Esophagus squamous epithelium (tissue), 5 donors: ENCODE measurements around the gene CNOT6L. TPM values are rescaled to one million over a fixed set of nuclear protein-coding genes. Genes with fewer than 3 reads are reported as not detected.
"Not testable (repeated sequence)": the region's sequence is repeated elsewhere in the genome, so short reads cannot be mapped to it uniquely, and the experiment has no call there.

ENCODE experiments used
- DNase-seq: peaks from one replicate; lab custom pipeline; 2025; lab: John Stamatoyannopoulos, UW
- H3K27ac ChIP-seq, 4 donors: fragments of 200-600 bp; sonication (generic); one replicate each; pipeline ENCODE4 v1.5.1; 2016 to 2019; ENCODE audit warnings: mild to moderate bottlenecking in 1 of 4
- H3K27me3 ChIP-seq, 4 donors: fragments of 200-600 bp; sonication (generic); 1 replicate in 3 of 4; 2 replicates in 1 of 4; pipeline versions ENCODE4 v1.5.1 to v1.6.0; 2017 to 2021; ENCODE audit warnings: antibody characterized with exemption in 1 of 4
- H3K36me3 ChIP-seq, 3 donors: fragments of 200-600 bp; sonication (generic); one replicate each; pipeline ENCODE4 v1.5.1; 2016 to 2019
- H3K4me1 ChIP-seq, 3 donors: fragments of 200-600 bp; sonication (generic); one replicate each; pipeline ENCODE4 v1.5.1; 2017 to 2019
- H3K4me3 ChIP-seq, 4 donors: fragments of 200-600 bp; sonication (generic); 1 replicate in 3 of 4; 2 replicates in 1 of 4; pipeline ENCODE4 v1.5.1; 2016 to 2019; ENCODE audit warnings: mild to moderate bottlenecking in 2 of 4, moderate library complexity in 1 of 4
- H3K9me3 ChIP-seq, 3 donors: fragments of 200-600 bp; sonication (generic); one replicate each; pipeline ENCODE4 v1.5.1; 2016 to 2019
- POLR2A ChIP-seq, 4 donors: fragments of 450-650 bp; IDR thresholded peaks; one replicate each; pipeline ENCODE4 v1.6.1; 2017; ENCODE audit warnings: antibody characterized with exemption in 4 of 4, mild to moderate bottlenecking in 4 of 4, moderate library complexity in 3 of 4
- WGBS, 2 donors: methylation state at CpG; one replicate each; pipeline ENCODE4 v1.1.5; 2018; 5-methylcytosine and 5-hydroxymethylcytosine counted together
- intact Hi-C: fragments of 100-400 bp; cut with DNase I; formaldehyde crosslinking; loops from one replicate; pipeline ENCODE4 v1.15.0; 2022
- total RNA-seq, 4 donors: library from RNA; depleted of rRNA; stranded (reverse); fragments of >200 nt; gene quantifications; one replicate each; pipeline ENCODE4 v1.1.0, GENCODE V29; 2016
- TF ChIP-seq, protein P1 (sequence below), 6 experiments: fragments of 450-650 bp in 4 of 6; fragments of 200-600 bp in 2 of 6; sonication (generic) in 2 of 6; IDR thresholded peaks; one replicate each; pipeline ENCODE4 v1.5.1; 2016 to 2019; ENCODE audit warnings: antibody characterized with exemption in 6 of 6, mild to moderate bottlenecking in 4 of 6, moderate library complexity in 4 of 6
- donor health status: DM: yes; HTN: yes; CAD: no.

CNOT6L gene
- 10 to 100 TPM in 3 of 4 donors, 1 to 10 TPM in 1; 8.5 to 33.6 (median 15.7) TPM for total RNA-seq

DNA sequence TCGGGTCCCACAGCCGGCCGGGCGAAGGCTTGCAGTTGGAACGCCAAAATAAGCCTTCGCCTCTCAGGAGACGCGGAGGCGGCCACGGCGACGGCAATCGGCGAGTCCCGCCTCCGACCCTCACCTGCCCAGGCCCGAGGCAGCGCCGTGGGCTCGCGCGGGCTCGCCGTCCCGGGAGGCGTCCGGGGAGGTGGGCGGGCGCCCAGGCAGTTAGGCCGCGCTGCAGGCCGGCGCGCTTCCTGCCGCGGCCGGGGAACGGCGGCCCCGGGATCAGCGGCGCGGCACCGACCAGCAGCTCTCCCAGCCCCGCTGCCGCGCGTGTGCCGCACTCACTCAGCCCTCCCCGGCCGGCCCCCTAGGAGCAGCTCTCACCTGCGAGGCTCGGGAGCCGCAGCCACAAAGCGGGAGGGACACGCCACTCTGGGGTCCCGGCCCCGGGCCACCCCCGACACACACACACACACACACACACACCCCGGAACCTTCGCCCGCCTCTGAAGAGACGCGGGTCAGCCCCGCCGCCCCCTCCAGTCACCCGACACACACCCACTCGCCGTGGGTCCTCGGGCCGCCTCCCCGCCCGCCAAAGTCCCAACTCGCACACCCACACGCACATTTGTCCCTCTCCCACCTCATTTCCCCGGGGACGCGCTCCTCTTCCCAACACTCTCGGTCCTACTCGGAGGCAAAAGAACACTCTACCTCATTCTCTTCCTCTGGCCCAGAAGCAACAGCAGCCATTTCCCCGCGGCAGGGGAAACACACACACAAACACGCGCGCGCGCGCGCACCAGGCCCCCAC lies at the start of gene CNOT6L:
Gene CNOT6L (minus strand): TSS at position 767 of the 802 bp plus-strand sequence. CDS start 60 bp downstream, at position 707.
- DNase-seq, result peak; percentile 67
- Histone ChIP-seq H3K9me3 (no peaks in the 10 kb centered on the region), H3K36me3 (no peaks in the 10 kb centered on the region), H3K4me1 (peaks cover 0 to 65% (median 26%) of the 10 kb centered on the region in 3 donors), H3K27me3 (no peaks in the 10 kb centered on the region), H3K27ac (peak within 1 kb of the TSS; percentile 96 to 100 (median 98)), H3K4me3 (peak within 1 kb of the TSS; percentile 74 to 96 (median 91))
- WGBS, 2 donors, result 0% methylated on average over 7 to 19 of the region's 89 CpGs
- intact Hi-C loops, result loop anchor here (5.0 kb wide), 1 partner anchor 48 kb away; no protein-coding TSS in a partner anchor
- TF ChIP-seq, protein P1, sequence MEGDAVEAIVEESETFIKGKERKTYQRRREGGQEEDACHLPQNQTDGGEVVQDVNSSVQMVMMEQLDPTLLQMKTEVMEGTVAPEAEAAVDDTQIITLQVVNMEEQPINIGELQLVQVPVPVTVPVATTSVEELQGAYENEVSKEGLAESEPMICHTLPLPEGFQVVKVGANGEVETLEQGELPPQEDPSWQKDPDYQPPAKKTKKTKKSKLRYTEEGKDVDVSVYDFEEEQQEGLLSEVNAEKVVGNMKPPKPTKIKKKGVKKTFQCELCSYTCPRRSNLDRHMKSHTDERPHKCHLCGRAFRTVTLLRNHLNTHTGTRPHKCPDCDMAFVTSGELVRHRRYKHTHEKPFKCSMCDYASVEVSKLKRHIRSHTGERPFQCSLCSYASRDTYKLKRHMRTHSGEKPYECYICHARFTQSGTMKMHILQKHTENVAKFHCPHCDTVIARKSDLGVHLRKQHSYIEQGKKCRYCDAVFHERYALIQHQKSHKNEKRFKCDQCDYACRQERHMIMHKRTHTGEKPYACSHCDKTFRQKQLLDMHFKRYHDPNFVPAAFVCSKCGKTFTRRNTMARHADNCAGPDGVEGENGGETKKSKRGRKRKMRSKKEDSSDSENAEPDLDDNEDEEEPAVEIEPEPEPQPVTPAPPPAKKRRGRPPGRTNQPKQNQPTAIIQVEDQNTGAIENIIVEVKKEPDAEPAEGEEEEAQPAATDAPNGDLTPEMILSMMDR (IDR thresholded peaks at IDR 0.05), result no peak
- TF ChIP-seq POLR2A (IDR thresholded peaks at IDR 0.05), result peak in 2 of 4 donors; percentile 57 to 58

DNA sequence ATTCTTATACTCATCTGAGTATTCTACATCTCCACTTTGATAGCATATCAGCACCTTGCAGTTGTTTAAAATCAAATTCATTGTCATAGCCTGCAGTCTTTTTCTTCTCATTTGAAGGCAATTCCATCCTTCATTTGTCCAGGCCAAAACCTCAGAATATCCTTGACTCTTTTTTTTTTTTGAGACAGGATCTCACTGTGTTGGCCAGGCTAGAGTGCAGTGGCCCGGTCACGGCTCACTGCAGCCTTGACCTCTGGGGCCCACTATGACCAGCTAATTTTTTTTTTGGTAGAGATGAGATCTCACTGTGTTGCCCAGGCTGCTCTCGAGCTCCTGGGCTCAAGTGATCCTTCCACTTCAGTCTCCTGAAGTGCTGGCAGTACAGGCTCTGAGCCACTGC lies 46.1 kb upstream of the CNOT6L start:
- no peak overlapping the region for H3K27ac ChIP-seq
- TF ChIP-seq, protein P1 (IDR thresholded peaks at IDR 0.05), result no peak
- no peak for TF ChIP-seq POLR2A (IDR thresholded peaks at IDR 0.05)
- peaks cover 0 to 28% (median 0%) of the 10 kb centered on the region in 3 donors for H3K36me3 ChIP-seq
- H3K27me3 ChIP-seq, result no peaks in the 10 kb centered on the region
- no peak overlapping the region for H3K4me3 ChIP-seq
- no peaks in the 10 kb centered on the region for H3K9me3 ChIP-seq
- 93 to 96% methylated on average over 3 of the region's 3 CpGs for WGBS, 2 donors
- no peak for DNase-seq
- intact Hi-C loops, result loop anchor here (5.0 kb wide), 1 partner anchor 48 kb away; the partner anchor contains the start of gene CNOT6L
- peaks cover 4 to 31% (median 16%) of the 10 kb centered on the region in 3 donors for H3K4me1 ChIP-seq

DNA sequence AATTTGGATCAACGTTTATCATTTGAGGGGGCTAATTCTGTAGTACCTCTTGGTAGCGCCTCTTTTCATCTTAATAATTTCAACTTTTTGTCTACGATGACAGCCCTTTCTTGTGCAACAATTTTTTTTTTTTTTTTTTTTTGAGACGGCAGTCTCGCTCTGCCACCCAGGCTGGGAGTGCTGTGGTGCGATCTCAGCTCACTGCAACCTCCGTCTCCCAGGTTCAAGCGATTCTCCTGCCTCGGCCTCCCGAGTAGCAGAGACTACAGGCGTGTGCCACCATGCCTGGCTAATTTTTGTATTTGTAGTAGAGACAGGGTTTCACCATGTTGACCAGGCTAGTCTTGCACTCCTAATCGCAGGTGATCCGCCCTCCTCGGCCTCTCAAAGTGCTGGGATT lies 44.2 kb upstream of the CNOT6L start:
- H3K27me3 ChIP-seq, H3K9me3 ChIP-seq, intact Hi-C loops, DNase-seq: not testable (repeated sequence)
- peak overlapping the region; percentile 67 to 89 (median 75) for H3K4me3 ChIP-seq
- peaks cover 4 to 31% (median 16%) of the 10 kb centered on the region in 3 donors for H3K4me1 ChIP-seq
- peaks cover 0 to 18% (median 0%) of the 10 kb centered on the region in 3 donors for H3K36me3 ChIP-seq
- WGBS, 2 donors, result 17 to 20% methylated on average over 12 to 14 of the region's 14 CpGs
- peak overlapping the region; percentile 86 to 97 (median 92) for H3K27ac ChIP-seq

DNA sequence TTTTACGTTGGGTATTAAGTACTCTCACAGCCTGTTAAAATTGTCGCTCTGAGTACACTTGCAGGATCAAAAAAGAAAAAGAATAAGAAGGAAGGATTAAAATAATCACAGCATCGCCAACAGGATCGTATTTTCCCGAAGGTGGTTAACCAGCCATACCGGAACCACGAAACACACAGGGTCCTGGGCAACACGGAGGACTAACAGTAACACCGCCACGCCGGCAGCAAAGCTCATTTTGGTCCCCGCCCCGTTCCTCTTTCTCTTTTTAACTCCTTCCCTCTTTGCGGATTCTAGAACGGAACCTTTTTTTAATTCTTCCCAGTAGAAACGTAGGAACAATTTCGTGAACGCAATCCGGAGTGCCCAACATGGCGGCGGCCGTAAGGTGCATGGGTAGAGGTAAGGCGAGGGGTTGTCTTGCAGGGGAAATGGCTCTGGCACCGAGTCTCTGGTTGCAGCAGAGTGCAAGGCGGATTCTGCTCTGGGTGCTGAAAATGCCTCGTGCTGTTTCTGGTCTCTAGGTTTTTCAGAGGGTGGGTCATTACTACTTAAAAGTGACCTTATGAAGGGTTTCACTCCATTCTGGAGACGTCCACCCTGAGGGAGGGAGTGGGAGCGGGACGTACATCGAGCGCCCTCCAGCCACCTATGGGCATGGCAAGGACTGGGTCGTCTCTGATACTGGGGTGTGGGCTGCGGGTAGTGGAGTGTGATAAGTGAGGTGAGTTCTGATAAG lies 43.5 kb upstream of the CNOT6L start, which contains the start of gene MRPL1:
Gene MRPL1 (plus strand): TSS at position 353 of the 739 bp plus-strand sequence. CDS start 19 bp downstream, at position 372.
- peak; percentile 63 for DNase-seq
- Histone ChIP-seq H3K27me3 (no peaks in the 10 kb centered on the region), H3K9me3 (no peaks in the 10 kb centered on the region), H3K27ac (peak within 1 kb of the TSS; percentile 86 to 97 (median 92)), H3K36me3 (peaks cover 0 to 13% (median 0%) of the 10 kb centered on the region in 3 donors), H3K4me3 (peak within 1 kb of the TSS; percentile 67 to 89 (median 75)), H3K4me1 (peaks cover 4 to 31% (median 16%) of the 10 kb centered on the region in 3 donors)
- TF ChIP-seq, protein P1 (IDR thresholded peaks at IDR 0.05), result peak in 2 of 6 experiments; percentile 2 to 12
- TF ChIP-seq POLR2A (IDR thresholded peaks at IDR 0.05), result peak in 1 of 4 donors; percentile 51
- intact Hi-C loops, result no loop called here
- WGBS, 2 donors, result 0% methylated on average over 16 to 28 of the region's 33 CpGs

DNA sequence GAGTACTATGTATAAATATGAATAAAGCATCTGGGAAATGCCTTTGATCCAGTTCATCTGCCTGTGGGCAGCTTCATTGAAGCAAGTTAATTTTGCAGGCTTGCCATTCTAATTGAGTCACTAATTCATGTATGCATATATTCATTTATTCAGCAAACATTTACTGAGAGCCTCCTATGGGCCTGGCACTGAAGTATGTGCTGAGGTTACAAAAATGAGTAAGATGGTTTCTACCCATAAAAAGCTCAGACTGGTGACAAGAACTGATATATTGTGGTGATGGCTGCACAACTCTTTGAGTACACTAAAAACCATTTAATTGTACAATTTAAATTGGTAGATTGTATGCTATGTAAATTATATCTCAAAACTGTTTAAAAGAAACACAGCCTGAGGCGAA lies 42.3 kb upstream of the CNOT6L start:
- WGBS, 2 donors, result 73 to 80% methylated on average over 1 of the region's 1 CpG
- intact Hi-C loops, result no loop called here
- Histone ChIP-seq H3K4me1 (peaks cover 4 to 36% (median 16%) of the 10 kb centered on the region in 3 donors), H3K9me3 (no peaks in the 10 kb centered on the region), H3K4me3 (peak overlapping the region; percentile 67 to 89 (median 75)), H3K27ac (peak overlapping the region; percentile 86 to 97 (median 92)), H3K36me3 (peaks cover 0 to 13% (median 0%) of the 10 kb centered on the region in 3 donors), H3K27me3 (no peaks in the 10 kb centered on the region)
- no peak for DNase-seq
- TF ChIP-seq POLR2A (IDR thresholded peaks at IDR 0.05), result no peak
- TF ChIP-seq, protein P1 (IDR thresholded peaks at IDR 0.05), result no peak
